DLD1 (cell line): Measurements from ENCODE around the gene DPF1.
"Not testable (repeated sequence)": the region's sequence is repeated elsewhere in the genome, so short reads cannot be mapped to it uniquely, and the experiment has no call there.

ENCODE experiments used
- in situ Hi-C: cut with HindIII; loops from 2 replicates; pipeline ENCODE4 v1.10.0; 2017; ENCODE audit warnings: low sequenced_read_pairs

DPF1 gene

DNA sequence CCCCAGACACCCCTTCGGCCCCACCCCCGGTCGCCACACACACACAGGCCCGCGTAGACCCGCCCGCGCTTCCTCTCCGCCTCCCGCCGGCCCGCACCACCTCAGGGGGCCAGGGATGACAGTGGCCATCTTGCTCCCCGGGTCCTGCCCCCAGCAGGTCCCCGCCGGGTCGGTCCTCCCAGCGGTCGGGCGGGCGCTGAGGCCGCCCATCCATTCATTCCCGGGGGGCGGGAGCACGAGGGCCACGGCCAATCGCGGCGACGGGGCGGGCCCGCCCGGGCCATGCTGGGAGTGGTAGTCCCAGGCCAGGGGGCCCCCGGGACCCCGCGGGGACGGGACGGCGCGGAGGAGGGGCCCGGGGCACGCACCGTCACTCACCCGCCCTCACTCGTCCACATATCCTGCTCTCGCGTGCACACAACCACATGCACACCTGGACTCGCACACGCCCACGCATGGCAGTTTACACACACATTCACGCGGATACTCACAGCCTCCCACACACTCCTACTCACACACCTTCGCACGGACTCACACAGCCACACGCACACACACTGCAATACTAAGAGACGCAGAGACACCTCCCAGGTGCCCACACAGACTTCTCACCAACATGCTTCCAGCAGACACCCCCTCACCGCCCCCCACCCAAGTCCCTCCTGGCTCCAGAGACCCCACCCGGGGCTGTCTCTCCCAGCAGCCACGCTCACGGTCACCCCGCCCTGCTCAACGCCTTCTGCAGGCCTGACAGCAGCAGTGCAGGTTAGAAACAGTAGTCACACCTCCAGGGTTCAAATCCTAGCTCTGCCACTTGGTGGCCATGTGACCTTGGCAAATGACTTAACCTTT lies at the start of gene DPF1:
Gene DPF1 (minus strand): TSS at position 209 of the 849 bp plus-strand sequence. CDS start 80 bp downstream, at position 129.
- in situ Hi-C loops, result no loop called here

- in situ Hi-C loops, result no loop called here
Observed at GRCh38 chr19:38273499-38273898, 49.5 kb upstream of the DPF1 start.

DNA sequence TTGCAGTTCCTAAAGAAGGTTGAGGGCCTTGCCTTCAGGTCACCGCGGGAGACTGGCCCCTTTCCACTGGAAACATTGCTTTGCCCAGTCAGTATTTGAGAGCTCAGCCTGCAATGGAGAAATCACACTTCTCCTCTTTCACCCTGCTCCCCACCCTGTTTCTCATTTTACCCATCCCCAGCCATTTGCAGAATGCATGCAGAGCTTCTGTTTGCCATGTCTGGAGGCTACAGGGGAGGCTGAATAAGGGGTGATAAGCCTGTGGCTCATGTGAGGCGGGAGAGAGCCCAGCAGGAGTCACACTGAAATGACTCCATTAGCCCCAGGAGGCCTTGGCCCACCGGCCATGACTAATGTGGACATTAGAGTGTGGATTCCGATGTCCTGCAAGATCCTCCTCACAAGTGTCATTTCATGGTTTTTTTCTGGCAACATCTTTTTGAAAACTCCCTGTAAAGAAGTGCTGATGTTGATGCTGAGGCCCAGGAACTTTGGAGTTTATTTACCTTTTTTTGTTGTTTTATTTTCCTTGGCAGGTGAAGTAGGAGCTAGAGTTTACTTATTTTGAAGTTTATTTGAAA lies 46.7 kb upstream of the DPF1 start:
- in situ Hi-C loops, result no loop called here

GRCh38 chr19:38268539-38268938 lies 44.5 kb upstream of the DPF1 start:
- in situ Hi-C loops, result no loop called here

DNA sequence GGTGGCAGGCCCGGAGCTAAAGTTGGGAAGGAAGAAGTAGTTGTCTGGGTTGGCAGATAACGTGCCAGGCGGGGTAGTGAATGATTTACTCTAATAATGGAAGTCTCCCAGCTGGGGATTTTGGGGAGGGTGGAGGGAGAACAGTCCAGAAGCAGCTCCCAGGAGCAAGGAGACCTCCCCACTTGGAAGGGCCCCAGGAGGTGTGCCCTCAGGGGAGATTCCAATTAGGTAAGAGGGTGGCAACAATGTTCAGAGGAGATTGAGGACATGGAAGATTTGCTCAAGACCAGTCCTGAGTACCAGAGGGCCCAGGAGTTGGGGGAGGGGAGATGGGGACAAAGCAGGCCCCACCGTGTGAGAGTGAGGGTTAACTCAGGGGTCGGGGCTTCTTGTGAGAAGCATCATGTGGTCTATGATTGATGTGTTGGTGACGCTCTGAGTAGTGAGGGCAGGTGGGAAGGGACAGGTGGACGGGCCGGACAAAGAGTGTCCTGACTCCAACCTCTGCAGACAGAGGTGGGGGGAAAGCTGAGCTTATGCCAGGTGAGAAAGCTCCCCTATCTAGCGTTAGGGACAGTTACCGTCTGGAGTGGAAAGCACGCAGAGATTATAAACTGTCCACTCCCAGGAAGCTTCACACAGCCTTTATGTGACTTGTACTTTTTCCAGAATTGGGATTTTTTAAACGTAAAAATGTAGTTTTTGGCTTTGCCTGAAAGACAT lies 43.9 kb upstream of the DPF1 start:
- in situ Hi-C loops, result no loop called here

DNA sequence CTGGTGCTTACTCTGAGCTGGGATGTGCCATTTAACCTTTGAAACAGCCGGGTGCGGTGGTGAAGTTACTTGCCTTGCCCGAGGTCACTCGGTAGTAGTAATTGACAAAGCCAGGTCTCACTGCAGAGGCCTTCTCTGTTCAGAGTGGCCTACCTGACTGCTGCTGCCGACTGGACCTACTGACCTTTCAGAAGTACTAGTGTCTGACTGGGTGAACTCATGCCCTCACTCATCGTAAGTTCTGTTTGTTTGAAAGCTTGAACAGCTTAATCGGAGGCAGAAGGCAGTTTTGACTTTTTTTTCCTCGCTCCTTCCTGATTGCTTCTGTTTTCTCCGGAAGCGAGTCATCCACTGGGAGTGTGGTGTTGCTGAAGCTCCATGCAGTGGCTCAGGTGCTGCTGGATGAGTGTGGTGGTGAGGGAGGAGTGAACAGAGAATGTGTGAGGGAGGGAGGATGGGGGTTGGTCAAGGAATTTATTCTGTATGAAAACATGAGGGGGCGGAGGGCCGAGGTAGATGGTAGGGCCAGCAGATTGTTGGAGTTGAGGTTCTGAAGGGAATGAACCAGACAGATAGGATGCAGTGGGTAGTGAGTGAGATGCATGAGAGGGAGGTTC lies 43.1 kb upstream of the DPF1 start:
- in situ Hi-C loops, result no loop called here

- in situ Hi-C loops, result no loop called here
Observed at GRCh38 chr19:38265921-38266429, 42.0 kb upstream of the DPF1 start.

- in situ Hi-C loops, result no loop called here
Observed at GRCh38 chr19:38265213-38265861, 41.3 kb upstream of the DPF1 start.

DNA sequence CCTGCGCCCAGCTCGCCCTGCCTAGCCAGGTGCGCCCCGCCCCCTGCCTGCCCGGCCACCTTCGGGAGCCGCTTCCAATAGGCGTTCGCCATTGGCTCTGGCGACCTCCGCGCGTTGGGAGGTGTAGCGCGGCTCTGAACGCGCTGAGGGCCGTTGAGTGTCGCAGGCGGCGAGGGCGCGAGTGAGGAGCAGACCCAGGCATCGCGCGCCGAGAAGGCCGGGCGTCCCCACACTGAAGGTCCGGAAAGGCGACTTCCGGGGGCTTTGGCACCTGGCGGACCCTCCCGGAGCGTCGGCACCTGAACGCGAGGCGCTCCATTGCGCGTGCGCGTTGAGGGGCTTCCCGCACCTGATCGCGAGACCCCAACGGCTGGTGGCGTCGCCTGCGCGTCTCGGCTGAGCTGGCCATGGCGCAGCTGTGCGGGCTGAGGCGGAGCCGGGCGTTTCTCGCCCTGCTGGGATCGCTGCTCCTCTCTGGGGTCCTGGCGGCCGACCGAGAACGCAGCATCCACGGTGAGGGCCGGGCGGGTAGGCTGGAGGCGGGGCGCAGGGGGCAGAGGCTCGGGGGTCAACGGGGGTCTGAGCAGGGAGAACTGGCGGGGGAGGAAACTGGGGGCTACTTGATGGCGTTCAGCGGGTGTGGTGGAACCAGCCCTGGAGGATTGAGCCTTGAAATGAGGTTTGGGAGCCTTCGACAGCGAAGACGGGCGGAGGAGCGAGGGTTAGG lies 40.6 kb upstream of the DPF1 start, which contains the start of gene SPINT2:
Gene SPINT2 (plus strand): TSS at position 88 of the 727 bp plus-strand sequence. CDS start 320 bp downstream, at position 408.
- in situ Hi-C loops, result no loop called here

GRCh38 chr19:38263689-38264485 lies 39.9 kb upstream of the DPF1 start:
- in situ Hi-C loops, result no loop called here

DNA sequence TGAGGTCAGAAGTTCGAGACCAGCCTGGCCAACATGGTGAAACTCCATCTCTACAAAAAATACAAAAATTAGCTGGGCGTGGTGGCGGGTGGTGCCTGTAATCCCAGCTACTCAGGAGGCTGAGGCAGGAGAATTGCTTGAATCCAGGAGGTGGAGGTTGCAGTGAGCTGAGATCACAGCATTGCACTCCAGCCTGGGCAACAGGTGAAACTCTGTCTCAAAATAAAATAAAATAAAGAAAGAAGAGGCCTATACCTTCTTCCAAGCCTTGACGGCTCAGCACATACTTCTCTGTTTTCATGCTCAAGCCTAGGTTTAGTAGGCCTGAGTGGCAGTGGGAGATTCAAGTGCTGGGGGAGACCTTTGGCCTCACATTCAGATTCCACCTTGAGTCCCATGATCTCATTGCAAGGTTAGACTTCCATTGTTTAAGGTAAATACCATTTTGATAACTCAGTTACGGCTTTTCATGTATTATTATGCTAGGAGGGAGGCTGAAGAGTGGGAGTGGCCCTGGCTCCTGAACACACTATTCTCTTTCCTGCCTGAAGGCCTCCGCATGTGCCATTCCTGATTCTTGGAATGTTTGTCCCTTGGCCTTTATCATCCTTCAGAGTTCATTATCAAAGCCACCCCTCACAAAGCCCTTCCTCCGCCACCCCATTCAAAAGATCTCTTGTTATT lies 38.7 kb upstream of the DPF1 start:
- in situ Hi-C loops, result no loop called here

DNA sequence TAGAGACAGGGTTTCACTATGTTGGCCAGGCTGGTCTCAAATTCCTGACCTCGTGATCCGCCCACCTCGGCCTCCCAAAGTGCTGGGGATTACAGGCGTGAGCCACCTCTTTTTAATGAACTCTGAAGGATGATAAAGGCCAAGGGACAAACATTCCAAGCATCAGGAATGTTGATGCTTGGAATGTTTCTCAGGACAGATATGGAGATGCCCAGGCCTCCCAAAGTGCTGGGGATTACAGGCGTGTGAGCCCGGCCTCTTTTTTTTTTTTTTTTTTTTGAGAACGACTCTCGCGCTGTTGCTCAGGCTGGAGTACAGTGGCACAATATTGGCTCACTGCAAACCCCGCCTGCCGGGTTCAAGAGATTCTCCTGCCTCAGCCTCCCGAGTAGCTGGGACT lies 37.9 kb upstream of the DPF1 start:
- in situ Hi-C loops, result not testable (repeated sequence)

- in situ Hi-C loops, result no loop called here
Observed at GRCh38 chr19:38255383-38256014, 31.5 kb upstream of the DPF1 start.

DNA sequence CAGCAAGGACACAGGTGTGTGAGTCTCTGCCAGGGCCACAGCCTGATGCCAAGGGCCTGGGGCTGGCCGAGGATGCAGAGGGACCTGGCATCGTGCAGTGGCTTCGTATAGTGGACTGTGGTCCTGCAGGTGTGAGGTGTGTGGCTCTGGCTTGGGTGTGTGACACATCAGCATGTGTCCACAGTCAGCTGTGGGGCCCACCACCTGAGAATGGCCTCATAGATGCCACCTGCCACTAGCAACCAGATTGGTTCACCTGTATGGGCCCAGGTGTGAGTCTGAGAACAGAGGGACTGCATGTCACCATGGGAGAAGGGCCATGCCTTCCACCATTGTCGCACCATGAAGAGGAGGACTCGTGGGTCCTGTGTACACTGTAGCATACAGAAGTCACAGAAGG lies 29.8 kb upstream of the DPF1 start:
- in situ Hi-C loops, result no loop called here

- in situ Hi-C loops, result no loop called here
Observed at GRCh38 chr19:38252941-38253691, 29.1 kb upstream of the DPF1 start.

- in situ Hi-C loops, result no loop called here
Observed at GRCh38 chr19:38252385-38252784, 28.4 kb upstream of the DPF1 start.

GRCh38 chr19:38251564-38252051 lies 27.6 kb upstream of the DPF1 start:
- in situ Hi-C loops, result no loop called here
